ENCODE measurements around the gene UNC13B. TPM values are rescaled to one million over a fixed set of nuclear protein-coding genes. Genes with fewer than 3 reads are reported as not detected.

The UNC13B gene
- total RNA-seq, 2 experiments from 2014 or later = 2.7 to 4.0 TPM

DNA sequence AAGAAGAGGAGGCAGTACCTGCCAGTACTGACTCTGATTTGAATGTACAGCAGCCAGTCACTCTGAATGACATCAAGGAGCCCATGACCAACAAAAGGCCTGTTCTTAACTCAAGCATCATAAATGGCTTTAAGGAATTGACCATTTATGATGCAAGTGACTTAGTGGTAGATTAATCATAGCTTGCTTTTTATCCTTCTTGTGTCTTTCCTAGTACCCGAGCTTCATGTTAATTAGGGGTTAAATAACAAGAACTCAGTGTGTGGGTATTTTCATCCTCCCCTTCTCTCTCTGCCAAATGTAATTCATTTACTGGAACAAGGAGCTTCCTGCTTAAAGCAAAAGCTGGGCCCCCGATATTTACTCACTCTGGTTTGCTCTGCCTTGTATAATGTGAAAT is 146.5 kb downstream of the UNC13B start:
- DNase-seq (no peak), ATAC-seq (no peak)
- Mint-ChIP-seq H3K27me3 (peaks cover 19% of the 10 kb centered on the region), H3K9me3 (ENCODE audit: low read depth) (no peaks in the 10 kb centered on the region), H3K27ac (no peak overlapping the region), H3K36me3 (ENCODE audit: low read depth) (no peaks in the 10 kb centered on the region), H3K4me3 (no peak overlapping the region), H3K4me1 (peaks cover 3% of the 10 kb centered on the region)
- ChIA-PET POLR2A (no interaction called here), CTCF (no interaction called here)
- intact Hi-C loops (cut with DNase I, micrococcal nuclease) = no loop called here

DNA sequence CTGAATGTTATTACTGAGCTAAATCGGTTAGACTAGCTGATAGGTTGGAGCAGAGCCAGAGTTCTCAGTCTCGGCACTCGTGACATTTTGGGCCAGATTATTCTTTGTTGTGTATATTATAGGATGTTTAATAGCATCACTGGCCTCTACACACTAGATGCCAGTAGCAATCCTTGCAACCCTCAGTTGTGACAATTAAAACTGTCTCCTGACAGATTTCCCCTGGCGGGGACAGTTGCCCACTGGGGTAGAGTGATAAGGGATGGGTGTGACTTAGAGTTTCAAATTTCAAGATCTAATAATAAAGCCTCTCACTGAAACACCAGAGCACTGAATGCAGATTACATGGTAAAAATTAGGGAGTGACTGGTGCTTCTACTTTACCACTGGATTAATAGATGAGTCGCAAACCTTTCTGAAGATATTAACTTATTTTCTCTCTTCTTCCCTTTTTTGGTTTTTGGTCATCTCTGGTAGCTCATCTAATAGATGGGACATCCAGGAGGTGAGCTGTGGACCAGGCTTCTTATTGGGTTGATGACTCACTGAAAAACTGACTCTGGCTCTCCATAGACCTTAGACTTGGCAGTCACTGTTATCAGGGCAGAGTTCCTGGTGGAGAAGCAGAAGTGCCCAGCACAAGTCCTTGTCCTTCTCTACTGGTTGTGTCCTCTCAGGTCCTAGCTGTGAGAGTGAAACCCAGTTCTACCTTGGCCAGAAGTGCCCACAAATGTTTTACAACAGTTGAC is 150.3 kb downstream of the UNC13B start:
- no peaks in the 10 kb centered on the region for H3K4me1 Mint-ChIP-seq
- intact Hi-C loops (cut with DNase I, micrococcal nuclease) = no loop called here

DNA sequence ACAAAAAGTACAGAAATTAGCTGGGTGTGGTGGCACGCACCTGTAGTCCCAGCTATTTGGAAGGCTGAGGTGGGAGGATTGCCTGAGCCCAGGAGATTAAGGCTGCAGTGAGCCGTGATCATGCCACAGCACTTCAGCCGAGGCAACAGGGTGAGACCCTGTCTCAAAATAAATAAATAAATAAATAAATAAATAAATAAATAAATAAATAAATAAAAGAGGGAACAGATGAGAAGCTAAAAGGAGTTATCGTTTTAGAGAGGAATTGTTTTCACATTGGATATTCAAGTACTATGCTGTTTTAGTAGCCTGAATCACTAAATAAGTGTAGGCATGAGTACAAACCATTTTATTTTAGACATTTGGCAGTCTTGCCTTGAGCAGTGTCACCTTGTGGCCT is 151.7 kb downstream of the UNC13B start:
- CTCF ChIA-PET = no interaction called here
- DNase-seq (no peak), ATAC-seq (no peak)
- intact Hi-C loops (cut with DNase I, micrococcal nuclease) = no loop called here
- POLR2A ChIA-PET = interaction anchor here (0.6 kb wide), 1 partner anchor 129 kb away, joined by 3 read pairs; no protein-coding TSS in a partner anchor
- Mint-ChIP-seq H3K9me3 (ENCODE audit: low read depth) (no peaks in the 10 kb centered on the region), H3K27me3 (peaks cover 3% of the 10 kb centered on the region), H3K27ac (no peak overlapping the region), H3K4me3 (no peak overlapping the region), H3K36me3 (ENCODE audit: low read depth) (no peaks in the 10 kb centered on the region), H3K4me1 (no peaks in the 10 kb centered on the region)

More for the DNA sequence above, 150.3 kb downstream of the UNC13B start:
- Mint-ChIP-seq H3K4me3 (no peak overlapping the region), H3K27ac (no peak overlapping the region), H3K9me3 (ENCODE audit: low read depth) (no peaks in the 10 kb centered on the region), H3K27me3 (peaks cover 6% of the 10 kb centered on the region), H3K36me3 (ENCODE audit: low read depth) (no peaks in the 10 kb centered on the region)
- ChIA-PET CTCF (interaction anchor here (0.7 kb wide), 1 partner anchor 48 kb away, joined by 3 read pairs; no protein-coding TSS in a partner anchor), POLR2A (no interaction called here)
- no peak for ATAC-seq
- DNase-seq = no peak

DNA sequence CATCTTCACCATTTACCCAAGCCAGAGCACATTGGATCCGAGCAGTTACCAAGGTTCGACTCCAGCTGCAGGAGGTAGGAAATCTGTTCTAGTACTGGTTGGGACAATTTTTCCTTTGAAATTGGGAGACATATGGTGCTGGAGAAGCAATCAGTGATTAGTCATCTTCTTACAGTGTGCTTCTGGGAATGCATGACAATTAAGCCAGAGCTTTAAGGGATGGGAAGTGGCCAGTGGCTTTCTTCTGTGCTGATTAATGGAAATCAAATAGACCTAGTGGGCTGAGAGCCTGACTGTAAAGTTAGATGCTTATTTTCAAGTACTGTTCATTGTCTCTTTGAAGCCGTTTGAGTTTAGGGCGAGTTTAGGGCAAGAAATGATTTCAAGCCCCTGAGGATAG is 152.1 kb downstream of the UNC13B start:
- CTCF ChIA-PET = no interaction called here
- no peaks in the 10 kb centered on the region for H3K4me1 Mint-ChIP-seq
- H3K9me3 Mint-ChIP-seq (ENCODE audit: low read depth) = no peaks in the 10 kb centered on the region
- H3K4me3 Mint-ChIP-seq = no peak overlapping the region
- no peak overlapping the region for H3K27ac Mint-ChIP-seq
- intact Hi-C loops (cut with DNase I, micrococcal nuclease) = no loop called here
- peaks cover 3% of the 10 kb centered on the region for H3K27me3 Mint-ChIP-seq
- POLR2A ChIA-PET = no interaction called here
- H3K36me3 Mint-ChIP-seq (ENCODE audit: low read depth) = no peaks in the 10 kb centered on the region
- DNase-seq (no peak), ATAC-seq (no peak)

DNA sequence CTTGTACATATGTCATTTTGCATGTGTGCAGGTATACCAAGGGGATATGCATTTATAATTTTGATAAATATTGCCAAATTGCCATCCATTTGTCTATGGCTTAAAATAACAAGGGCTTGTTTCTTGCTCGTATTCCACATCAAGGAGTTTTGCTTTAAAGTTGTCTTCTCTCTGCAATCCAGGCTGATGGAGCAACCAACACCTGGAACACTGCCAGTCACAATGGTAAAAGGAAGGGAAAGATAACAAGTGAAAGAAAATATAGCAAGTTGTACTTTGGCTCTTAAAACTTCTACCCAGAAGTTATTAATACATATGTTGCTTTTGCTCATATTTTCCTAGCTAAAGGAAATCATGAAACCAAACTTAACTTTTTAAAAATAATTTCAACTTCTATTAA is 156.9 kb downstream of the UNC13B start:
- ATAC-seq = no peak
- Mint-ChIP-seq H3K27me3 (peaks cover 4% of the 10 kb centered on the region), H3K36me3 (ENCODE audit: low read depth) (no peaks in the 10 kb centered on the region), H3K27ac (no peak overlapping the region), H3K4me3 (no peak overlapping the region), H3K9me3 (ENCODE audit: low read depth) (no peaks in the 10 kb centered on the region), H3K4me1 (peaks cover 3% of the 10 kb centered on the region)
- ChIA-PET CTCF (no interaction called here), POLR2A (no interaction called here)
- intact Hi-C loops (cut with DNase I, micrococcal nuclease) = no loop called here
- no peak for DNase-seq

DNA sequence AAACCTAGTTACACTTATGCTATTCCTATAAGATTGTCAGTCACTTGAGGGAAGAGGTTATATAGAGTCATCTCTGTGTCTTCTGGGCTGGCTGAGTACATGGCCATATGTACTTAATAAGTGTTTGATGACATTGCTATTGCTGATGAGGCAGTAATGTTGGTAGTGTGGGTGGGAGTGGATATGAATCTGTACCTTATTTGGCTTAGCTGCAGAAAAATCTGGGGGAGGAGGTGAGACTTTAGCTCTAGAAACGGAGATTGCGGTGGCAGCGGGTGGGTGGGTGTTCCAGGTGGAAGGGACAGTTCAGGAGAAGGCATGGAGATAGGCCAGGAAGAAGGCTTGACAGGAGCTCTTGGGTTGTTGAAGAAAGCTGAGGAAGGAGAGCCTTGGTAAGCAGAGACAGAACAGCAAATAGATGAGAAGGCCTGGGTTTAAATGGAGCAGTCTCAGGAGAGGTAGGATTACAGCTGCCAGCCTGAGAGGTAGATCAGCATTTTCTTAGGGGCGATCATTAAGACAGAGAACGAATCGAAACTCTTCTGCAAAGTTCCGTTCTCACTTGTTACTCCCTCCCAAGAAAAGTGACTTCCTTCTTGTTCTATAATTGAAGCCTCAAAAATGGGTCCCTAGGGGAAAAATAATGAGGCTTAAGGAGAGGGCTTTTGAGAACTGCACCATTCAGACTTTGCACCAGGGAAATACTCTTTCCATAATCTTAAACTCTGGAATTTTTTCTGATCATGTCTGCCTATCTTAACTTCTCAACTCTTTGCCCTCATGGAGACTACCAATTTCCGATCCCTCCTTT is 160.5 kb downstream of the UNC13B start:
- no peak overlapping the region for H3K4me3 Mint-ChIP-seq
- ATAC-seq (peak; percentile 39), DNase-seq (no peak)
- CTCF ChIA-PET = no interaction called here
- no peak overlapping the region for H3K27ac Mint-ChIP-seq
- no peaks in the 10 kb centered on the region for H3K36me3 Mint-ChIP-seq (ENCODE audit: low read depth)
- peaks cover 3% of the 10 kb centered on the region for H3K4me1 Mint-ChIP-seq
- H3K27me3 Mint-ChIP-seq = peaks cover 2% of the 10 kb centered on the region
- POLR2A ChIA-PET = no interaction called here
- H3K9me3 Mint-ChIP-seq (ENCODE audit: low read depth) = no peaks in the 10 kb centered on the region
- intact Hi-C loops (cut with DNase I, micrococcal nuclease) = no loop called here

DNA sequence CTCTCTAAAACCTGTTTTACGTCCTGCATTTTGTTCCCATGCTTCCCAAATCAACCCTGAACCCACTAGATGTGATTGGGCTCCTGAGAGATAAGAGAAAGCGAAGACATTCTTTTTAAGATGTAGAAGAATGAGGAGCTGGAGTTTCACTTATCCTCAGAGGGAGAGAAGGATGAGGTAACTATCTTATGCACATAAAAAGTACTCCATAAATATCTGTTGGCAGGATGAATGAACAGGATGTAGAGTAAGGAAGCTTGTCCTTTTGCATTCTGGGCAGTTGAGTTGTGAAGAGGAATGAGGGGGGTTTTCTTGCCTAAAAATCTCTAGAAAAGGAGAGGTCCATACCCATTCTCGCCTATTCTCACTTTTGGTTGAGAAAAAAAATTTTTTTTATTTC is 163.2 kb downstream of the UNC13B start:
- no peak overlapping the region for H3K4me3 Mint-ChIP-seq
- H3K27ac Mint-ChIP-seq = no peak overlapping the region
- H3K9me3 Mint-ChIP-seq (ENCODE audit: low read depth) = no peaks in the 10 kb centered on the region
- DNase-seq (no peak), ATAC-seq (no peak)
- peaks cover 3% of the 10 kb centered on the region for H3K4me1 Mint-ChIP-seq
- ChIA-PET CTCF (interaction anchor here (0.7 kb wide), 1 partner anchor 92 kb away, joined by 3 read pairs; no protein-coding TSS in a partner anchor), POLR2A (no interaction called here)
- no peaks in the 10 kb centered on the region for H3K36me3 Mint-ChIP-seq (ENCODE audit: low read depth)
- H3K27me3 Mint-ChIP-seq = peaks cover 5% of the 10 kb centered on the region
- intact Hi-C loops (cut with DNase I, micrococcal nuclease) = loop anchor here in 1 of 2 experiments (5.0 kb wide), 1 partner anchor 147 kb away; no protein-coding TSS in a partner anchor

DNA sequence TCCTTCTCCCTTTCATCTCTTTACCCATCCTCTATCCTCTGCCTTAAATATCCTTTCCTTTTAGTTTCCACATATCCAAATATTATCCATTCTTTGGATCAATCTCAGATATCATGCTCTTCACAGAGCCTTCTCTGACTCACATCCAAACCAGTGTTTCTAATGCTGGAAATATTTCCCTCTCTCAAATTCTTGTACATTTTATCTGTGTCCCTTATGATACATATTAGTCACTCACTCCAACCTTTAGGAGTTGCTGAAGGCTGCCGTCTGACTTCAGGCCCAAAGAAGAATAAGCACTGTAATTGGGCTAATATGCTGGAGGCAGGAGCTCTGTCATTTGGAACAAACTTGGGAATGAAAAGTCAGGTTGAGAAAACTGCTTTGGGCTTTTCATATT is 171.7 kb downstream of the UNC13B start:
- Mint-ChIP-seq H3K27ac (no peak overlapping the region), H3K4me1 (no peaks in the 10 kb centered on the region), H3K9me3 (ENCODE audit: low read depth) (no peaks in the 10 kb centered on the region), H3K4me3 (no peak overlapping the region), H3K36me3 (ENCODE audit: low read depth) (no peaks in the 10 kb centered on the region), H3K27me3 (peaks cover 3% of the 10 kb centered on the region)
- DNase-seq (no peak), ATAC-seq (no peak)
- CTCF ChIA-PET = interaction anchor here (1.3 kb wide), 1 partner anchor 239 kb away, joined by 3 read pairs; no protein-coding TSS in a partner anchor
- intact Hi-C loops (cut with DNase I, micrococcal nuclease) = no loop called here
- POLR2A ChIA-PET = no interaction called here

DNA sequence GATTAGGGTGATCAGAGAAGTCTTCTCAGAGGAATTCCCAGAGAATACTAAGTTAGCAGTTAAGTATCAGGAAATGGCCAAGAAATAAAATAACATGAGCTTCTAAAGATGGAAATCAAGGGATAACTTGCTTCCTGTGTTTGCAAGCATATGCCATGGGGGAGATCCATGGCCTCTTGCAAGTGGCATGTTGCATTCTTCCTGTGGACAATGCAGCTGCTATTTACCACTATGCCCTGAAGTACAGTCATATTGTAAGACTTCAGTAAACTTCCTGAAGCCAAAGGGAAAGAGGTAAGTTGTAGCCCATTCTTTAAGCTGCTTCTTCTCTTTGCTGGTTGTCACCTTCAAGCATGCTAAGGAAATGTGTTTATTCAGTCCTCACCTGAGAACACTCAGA is 173.4 kb downstream of the UNC13B start:
- CTCF ChIA-PET = interaction anchor here (1.0 kb wide), 1 partner anchor 144 kb away, joined by 4 read pairs; no protein-coding TSS in a partner anchor
- H3K4me1 Mint-ChIP-seq = no peaks in the 10 kb centered on the region

DNA sequence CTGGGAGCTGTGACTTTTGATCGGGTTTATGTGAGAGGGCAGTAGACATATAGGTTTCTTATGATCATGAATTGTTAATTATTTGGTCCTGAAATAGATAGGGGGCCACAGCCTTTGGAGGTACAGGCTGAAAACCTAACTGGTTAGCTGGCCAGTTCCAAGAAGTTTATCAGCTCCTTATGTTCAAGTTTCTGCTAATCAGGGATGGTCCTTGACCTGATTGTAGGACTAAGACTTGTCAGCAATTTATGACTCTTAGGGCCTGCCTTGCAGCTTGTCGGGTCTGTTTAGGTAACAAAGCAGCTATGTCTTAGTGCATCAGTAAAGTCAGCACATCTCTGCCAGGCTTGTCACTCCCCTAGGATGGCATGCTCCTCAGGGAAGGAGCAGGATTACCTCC is 176.3 kb downstream of the UNC13B start:
- ChIA-PET CTCF (no interaction called here), POLR2A (no interaction called here)
- H3K36me3 Mint-ChIP-seq (ENCODE audit: low read depth) = no peaks in the 10 kb centered on the region
- ATAC-seq (no peak), DNase-seq (no peak)
- H3K4me1 Mint-ChIP-seq = no peaks in the 10 kb centered on the region
- H3K27ac Mint-ChIP-seq = no peak overlapping the region
- H3K9me3 Mint-ChIP-seq (ENCODE audit: low read depth) = no peaks in the 10 kb centered on the region
- no peak overlapping the region for H3K4me3 Mint-ChIP-seq
- intact Hi-C loops (cut with DNase I, micrococcal nuclease) = no loop called here
- no peaks in the 10 kb centered on the region for H3K27me3 Mint-ChIP-seq

More for the DNA sequence above, 173.4 kb downstream of the UNC13B start:
- H3K27me3 Mint-ChIP-seq = no peaks in the 10 kb centered on the region
- POLR2A ChIA-PET = no interaction called here
- intact Hi-C loops (cut with DNase I, micrococcal nuclease) = no loop called here
- no peak overlapping the region for H3K27ac Mint-ChIP-seq
- ATAC-seq = no peak
- no peaks in the 10 kb centered on the region for H3K36me3 Mint-ChIP-seq (ENCODE audit: low read depth)
- H3K4me3 Mint-ChIP-seq = no peak overlapping the region
- H3K9me3 Mint-ChIP-seq (ENCODE audit: low read depth) = no peaks in the 10 kb centered on the region
- DNase-seq = no peak

DNA sequence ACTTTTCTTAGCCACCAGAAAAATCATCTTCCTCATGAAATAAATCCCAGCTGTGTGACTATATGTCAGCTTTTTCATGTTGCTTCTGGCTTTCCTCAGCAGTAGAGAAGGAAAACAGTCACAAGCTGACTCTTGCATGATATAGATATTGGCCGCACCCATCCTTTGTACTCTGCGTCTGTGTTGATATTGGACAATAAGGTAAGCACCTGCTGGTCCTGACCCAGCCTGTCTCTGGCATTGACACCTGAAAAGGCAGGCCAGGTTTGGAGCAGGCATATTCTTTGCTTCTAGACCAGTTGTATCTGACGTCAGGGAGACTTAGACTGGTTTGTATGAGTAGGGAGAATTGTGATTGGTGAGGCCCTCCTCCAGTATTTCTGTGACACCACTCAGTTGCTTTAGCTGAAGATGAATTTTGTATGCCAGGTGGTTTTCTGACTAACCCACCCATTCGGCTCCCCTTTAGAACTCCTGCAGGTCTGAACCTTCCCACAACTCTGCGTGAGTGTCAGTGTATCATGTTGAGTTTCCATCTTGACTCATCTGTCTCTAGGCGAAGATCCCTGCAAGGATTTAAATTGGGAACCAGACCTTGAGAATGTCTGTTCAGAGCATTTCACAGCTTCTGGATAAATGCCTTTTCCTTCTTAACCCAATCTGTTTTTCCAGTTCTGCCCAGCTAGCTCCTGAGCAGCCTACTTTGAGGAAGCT is 176.9 kb downstream of the UNC13B start:
- H3K27me3 Mint-ChIP-seq = no peaks in the 10 kb centered on the region
- DNase-seq = no peak
- no peaks in the 10 kb centered on the region for H3K36me3 Mint-ChIP-seq (ENCODE audit: low read depth)
- intact Hi-C loops (cut with DNase I, micrococcal nuclease) = no loop called here
- no peak overlapping the region for H3K4me3 Mint-ChIP-seq
- H3K9me3 Mint-ChIP-seq (ENCODE audit: low read depth) = no peaks in the 10 kb centered on the region
- no peak for ATAC-seq
- ChIA-PET CTCF (no interaction called here), POLR2A (no interaction called here)
- no peaks in the 10 kb centered on the region for H3K4me1 Mint-ChIP-seq
- no peak overlapping the region for H3K27ac Mint-ChIP-seq

Measured in activated CD4-positive, alpha-beta T cell treated with anti-CD3 and anti-CD28 coated beads for 36 hours (primary cell).